HG03045 (cell line): ENCODE measurements around the gene JPH3.

ENCODE experiments used
- ATAC-seq: cut with Tn5 transposase; IDR thresholded peaks from one replicate; pipeline ENCODE4 v1.9.1; 2021; ENCODE audit warnings: mild to moderate bottlenecking, moderate library complexity; ENCODE audit not compliant: unreplicated experiment

The JPH3 gene

GRCh38 chr16:87598431-87598830 is 3.9 kb upstream of the JPH3 start:
- ATAC-seq: no peak

GRCh38 chr16:87600246-87600645 is 2.1 kb upstream of the JPH3 start:
- ATAC-seq: no peak

- ATAC-seq: no peak
These were observed 817 bp upstream of the JPH3 start for GRCh38 chr16:87601401-87601981.

GRCh38 chr16:87602821-87603683 is 744 bp downstream of the JPH3 start:
- ATAC-seq: no peak

- ATAC-seq: no peak
These were observed 1.7 kb downstream of the JPH3 start for GRCh38 chr16:87603684-87604633.

- no peak for ATAC-seq
These were observed 2.4 kb downstream of the JPH3 start for GRCh38 chr16:87604634-87605111.

GRCh38 chr16:87607223-87607622 is 4.9 kb downstream of the JPH3 start:
- ATAC-seq: no peak

- ATAC-seq: no peak
These were observed 5.6 kb downstream of the JPH3 start for GRCh38 chr16:87607871-87608270.

GRCh38 chr16:87608400-87608985 is 6.2 kb downstream of the JPH3 start:
- ATAC-seq: no peak

- ATAC-seq: no peak
These were observed 7.7 kb downstream of the JPH3 start for GRCh38 chr16:87610026-87610425.

GRCh38 chr16:87611456-87611855 is 9.1 kb downstream of the JPH3 start:
- ATAC-seq: no peak

- ATAC-seq: no peak
These were observed 11.7 kb downstream of the JPH3 start for GRCh38 chr16:87613961-87614360.

GRCh38 chr16:87615621-87616041 is 13.3 kb downstream of the JPH3 start:
- ATAC-seq: no peak

- ATAC-seq: no peak
These were observed 14.2 kb downstream of the JPH3 start for GRCh38 chr16:87616556-87616955.

GRCh38 chr16:87618216-87618615 is 15.9 kb downstream of the JPH3 start:
- no peak for ATAC-seq

GRCh38 chr16:87619360-87620200 is 17.3 kb downstream of the JPH3 start:
- no peak for ATAC-seq

- no peak for ATAC-seq
These were observed 17.8 kb downstream of the JPH3 start for GRCh38 chr16:87620201-87620495.

GRCh38 chr16:87621550-87621829 is 19.2 kb downstream of the JPH3 start:
- no peak for ATAC-seq

GRCh38 chr16:87621976-87622713 is 19.8 kb downstream of the JPH3 start:
- ATAC-seq: no peak
